GM12874 (cell line): Measurements from ENCODE around the gene SETDB2.

ENCODE experiments used
- TF ChIP-seq, protein P1 (sequence below): IDR thresholded peaks from 2 replicates; pipeline ENCODE4 v1.5.1; 2011; ENCODE audit warnings: low read depth, mild to moderate bottlenecking, control low read depth, low read length, moderate library complexity; ENCODE audit not compliant: insufficient read depth

The SETDB2 gene

DNA sequence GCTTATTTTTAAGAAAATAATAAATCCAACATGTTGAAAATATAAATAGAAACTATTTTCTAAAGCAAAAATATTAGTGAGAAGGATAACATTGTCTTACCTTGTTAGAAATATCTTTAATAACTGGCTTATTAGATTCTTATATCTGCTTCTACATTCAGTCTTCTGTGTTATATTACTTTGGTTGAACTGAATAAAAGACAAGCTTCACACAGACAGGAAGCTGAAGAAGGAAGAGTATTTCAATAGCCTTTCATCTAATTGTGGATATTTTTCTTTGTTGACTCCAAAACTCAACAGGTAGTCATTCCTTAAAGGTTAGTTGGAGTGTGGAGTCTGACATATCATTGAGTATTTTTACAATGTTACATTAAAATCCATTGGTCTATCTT, 10.9 kb downstream of the SETDB2 start:
- TF ChIP-seq, protein P1, sequence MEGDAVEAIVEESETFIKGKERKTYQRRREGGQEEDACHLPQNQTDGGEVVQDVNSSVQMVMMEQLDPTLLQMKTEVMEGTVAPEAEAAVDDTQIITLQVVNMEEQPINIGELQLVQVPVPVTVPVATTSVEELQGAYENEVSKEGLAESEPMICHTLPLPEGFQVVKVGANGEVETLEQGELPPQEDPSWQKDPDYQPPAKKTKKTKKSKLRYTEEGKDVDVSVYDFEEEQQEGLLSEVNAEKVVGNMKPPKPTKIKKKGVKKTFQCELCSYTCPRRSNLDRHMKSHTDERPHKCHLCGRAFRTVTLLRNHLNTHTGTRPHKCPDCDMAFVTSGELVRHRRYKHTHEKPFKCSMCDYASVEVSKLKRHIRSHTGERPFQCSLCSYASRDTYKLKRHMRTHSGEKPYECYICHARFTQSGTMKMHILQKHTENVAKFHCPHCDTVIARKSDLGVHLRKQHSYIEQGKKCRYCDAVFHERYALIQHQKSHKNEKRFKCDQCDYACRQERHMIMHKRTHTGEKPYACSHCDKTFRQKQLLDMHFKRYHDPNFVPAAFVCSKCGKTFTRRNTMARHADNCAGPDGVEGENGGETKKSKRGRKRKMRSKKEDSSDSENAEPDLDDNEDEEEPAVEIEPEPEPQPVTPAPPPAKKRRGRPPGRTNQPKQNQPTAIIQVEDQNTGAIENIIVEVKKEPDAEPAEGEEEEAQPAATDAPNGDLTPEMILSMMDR = no peak

DNA sequence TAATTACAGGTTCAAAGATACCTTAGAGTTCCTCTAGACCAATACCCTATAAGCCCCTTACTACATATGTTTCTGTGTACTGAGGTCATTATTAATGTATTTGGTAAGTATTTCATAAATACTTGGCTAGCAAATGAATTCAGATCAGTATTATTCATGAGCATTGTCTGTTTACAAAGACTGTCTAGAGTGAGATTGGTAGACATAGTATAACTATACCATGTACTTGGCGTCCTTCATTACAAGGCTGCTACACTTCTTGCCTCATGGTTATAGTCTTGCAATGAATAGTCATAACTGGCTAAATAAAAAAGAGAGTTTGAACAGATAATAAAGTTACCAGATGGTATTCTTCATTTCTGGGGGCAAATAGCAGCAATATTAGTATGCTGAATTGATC, 12.1 kb downstream of the SETDB2 start:
- TF ChIP-seq, protein P1 = no peak

GRCh38 chr13:49457221-49457620, 13.1 kb downstream of the SETDB2 start:
- TF ChIP-seq, protein P1 = no peak

DNA sequence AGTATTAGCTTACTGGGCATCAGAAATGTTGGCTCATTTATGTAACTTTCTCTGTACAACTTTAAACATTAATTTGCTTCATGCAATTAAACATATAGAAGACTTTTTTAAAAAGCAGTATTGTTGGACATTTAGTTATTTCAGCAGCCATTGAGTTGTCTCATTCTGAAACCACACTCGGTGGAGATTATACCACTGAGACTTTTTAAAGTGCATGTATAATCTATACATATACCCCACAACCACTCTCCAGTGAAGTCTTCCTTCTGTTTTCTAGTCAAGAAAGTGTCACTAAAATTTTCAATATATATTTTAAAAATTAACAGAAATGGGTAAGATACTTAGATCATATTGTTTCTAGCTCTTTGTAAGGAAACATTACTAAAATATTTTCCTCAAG, 15.5 kb downstream of the SETDB2 start:
- TF ChIP-seq, protein P1 = no peak

DNA sequence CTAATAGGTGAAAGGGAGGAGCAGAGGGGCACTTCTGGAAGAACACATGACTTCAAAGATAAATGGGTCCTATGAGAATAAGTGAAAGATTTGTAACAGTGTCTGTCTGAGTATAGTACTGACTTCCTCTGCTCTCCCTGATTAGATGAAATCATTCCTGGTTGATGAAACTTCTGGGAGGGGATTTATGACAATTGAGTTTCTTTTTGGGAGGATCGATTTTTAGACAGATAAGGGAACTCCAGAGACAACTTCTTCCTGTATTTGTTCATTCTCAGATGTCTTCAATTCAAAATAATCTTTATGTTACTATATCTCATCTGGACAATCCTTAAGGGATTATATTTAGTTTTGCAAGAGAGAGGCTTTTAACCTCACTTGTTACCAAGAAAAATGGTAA, 20.0 kb downstream of the SETDB2 start:
- TF ChIP-seq, protein P1 = no peak

- TF ChIP-seq, protein P1 = no peak
Measured at GRCh38 chr13:49464621-49465325, 20.7 kb downstream of the SETDB2 start.

- TF ChIP-seq, protein P1 = no peak
Measured at GRCh38 chr13:49466292-49466838, 22.3 kb downstream of the SETDB2 start.
